HG03442 (cell line): Measurements from ENCODE around the gene PPARA.

Source experiments
- ATAC-seq: cut with Tn5 transposase; IDR thresholded peaks from one replicate; pipeline ENCODE4 v1.9.1; 2021; ENCODE audit warnings: mild to moderate bottlenecking, moderate library complexity; ENCODE audit not compliant: unreplicated experiment

PPARA gene

GRCh38 chr22:46142548-46143490, 7.5 kb upstream of the PPARA start:
- ATAC-seq: no peak

GRCh38 chr22:46143491-46144147, 6.7 kb upstream of the PPARA start:
- no peak for ATAC-seq

GRCh38 chr22:46145361-46145851, 4.9 kb upstream of the PPARA start:
- ATAC-seq: no peak

GRCh38 chr22:46145896-46146295, 4.4 kb upstream of the PPARA start:
- no peak for ATAC-seq

- ATAC-seq: no peak
Measured at GRCh38 chr22:46146329-46146728, 4.0 kb upstream of the PPARA start.

- ATAC-seq: no peak
Measured at GRCh38 chr22:46147061-46147460, 3.3 kb upstream of the PPARA start.

- no peak for ATAC-seq
Measured at GRCh38 chr22:46147471-46148267, 2.7 kb upstream of the PPARA start.

- ATAC-seq: no peak
Measured at GRCh38 chr22:46148336-46148735, 2.0 kb upstream of the PPARA start.

- no peak for ATAC-seq
Measured at GRCh38 chr22:46148816-46149511, 1.4 kb upstream of the PPARA start.

- no peak for ATAC-seq
Measured at GRCh38 chr22:46149512-46150033, 753 bp upstream of the PPARA start.

- peak; percentile 27 for ATAC-seq
Measured at GRCh38 chr22:46150655-46151477, 540 bp downstream of the PPARA start.

GRCh38 chr22:46153930-46154329, 3.6 kb downstream of the PPARA start:
- ATAC-seq: no peak

GRCh38 chr22:46156031-46156430, 5.7 kb downstream of the PPARA start:
- no peak for ATAC-seq

- ATAC-seq: no peak
Measured at GRCh38 chr22:46158283-46158682, 8.0 kb downstream of the PPARA start.

- no peak for ATAC-seq
Measured at GRCh38 chr22:46159212-46159611, 8.9 kb downstream of the PPARA start.

- no peak for ATAC-seq
Measured at GRCh38 chr22:46159777-46160176, 9.5 kb downstream of the PPARA start.

- no peak for ATAC-seq
Measured at GRCh38 chr22:46162285-46162684, 12.0 kb downstream of the PPARA start.

- no peak for ATAC-seq
Measured at GRCh38 chr22:46162771-46163556, 12.6 kb downstream of the PPARA start.

GRCh38 chr22:46163557-46163888, 13.2 kb downstream of the PPARA start:
- ATAC-seq: no peak
